ENCODE data around the gene STS. TPM values are rescaled to one million over a fixed set of nuclear protein-coding genes. Genes with fewer than 3 reads are reported as not detected.
"Not testable (repeated sequence)": the region's sequence is repeated elsewhere in the genome, so short reads cannot be mapped to it uniquely, and the experiment has no call there.

STS gene
- total RNA-seq, 1 donor from 2014 or later = 1.6 TPM

DNA sequence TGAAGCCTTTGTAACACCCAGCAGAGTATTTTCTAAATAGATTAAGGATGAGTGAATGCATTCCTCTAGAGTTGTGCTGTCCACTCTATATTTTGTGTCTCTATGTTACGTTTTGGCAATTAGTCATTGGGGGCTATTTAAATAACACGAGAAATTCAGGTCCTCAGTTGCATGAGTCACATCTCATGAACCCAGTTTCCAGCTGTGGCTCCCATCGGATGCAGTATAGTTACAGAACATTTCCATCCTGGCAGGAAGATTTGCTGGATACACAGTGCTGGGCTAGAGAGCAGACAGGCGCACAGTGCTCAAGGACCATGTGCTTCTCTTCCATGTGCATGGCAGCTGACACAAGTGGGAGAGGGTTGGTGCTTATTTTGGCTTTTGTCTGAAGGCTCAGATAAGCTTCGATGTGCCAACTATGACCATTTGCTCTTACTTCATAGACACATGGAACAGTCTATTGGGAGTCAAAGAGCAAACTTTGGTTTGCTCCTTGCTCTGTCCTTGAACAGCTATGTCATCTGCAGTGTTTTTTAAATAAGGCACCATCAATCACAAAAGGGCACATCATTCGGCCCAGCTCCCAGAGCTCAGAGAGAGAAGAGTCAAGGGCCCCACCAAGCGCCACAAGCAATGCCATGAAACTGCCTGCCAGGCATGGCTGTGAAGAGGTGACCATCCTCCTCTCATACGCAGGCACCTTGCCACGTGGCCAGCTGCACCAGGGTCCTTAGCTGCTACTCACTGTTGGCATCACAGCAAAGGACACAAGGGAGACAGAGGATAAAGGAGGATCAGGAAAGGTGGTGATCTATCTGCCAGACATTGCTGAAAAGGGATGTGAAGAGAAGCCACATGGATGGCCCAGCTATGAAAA is 8.1 kb upstream of the STS start:
- ATAC-seq = no peak

DNA sequence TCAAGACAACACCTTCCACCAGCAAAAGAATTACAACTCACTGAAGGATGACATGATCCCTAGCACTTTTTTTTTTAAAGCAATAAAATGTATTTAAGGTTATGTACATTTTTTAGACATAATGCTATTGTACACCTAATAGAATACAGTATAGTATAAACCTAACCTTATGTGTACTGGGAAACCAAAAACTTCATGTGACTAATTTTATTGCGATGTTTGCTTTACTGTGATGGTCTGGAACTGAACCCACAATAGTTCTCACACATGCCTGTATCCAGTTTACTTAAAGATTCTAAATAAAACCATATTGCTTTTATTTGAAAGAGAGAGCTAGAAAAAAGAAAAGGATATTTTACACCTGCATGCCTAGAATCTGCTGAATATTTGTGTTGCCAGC is 4.4 kb upstream of the STS start:
- ATAC-seq = no peak

DNA sequence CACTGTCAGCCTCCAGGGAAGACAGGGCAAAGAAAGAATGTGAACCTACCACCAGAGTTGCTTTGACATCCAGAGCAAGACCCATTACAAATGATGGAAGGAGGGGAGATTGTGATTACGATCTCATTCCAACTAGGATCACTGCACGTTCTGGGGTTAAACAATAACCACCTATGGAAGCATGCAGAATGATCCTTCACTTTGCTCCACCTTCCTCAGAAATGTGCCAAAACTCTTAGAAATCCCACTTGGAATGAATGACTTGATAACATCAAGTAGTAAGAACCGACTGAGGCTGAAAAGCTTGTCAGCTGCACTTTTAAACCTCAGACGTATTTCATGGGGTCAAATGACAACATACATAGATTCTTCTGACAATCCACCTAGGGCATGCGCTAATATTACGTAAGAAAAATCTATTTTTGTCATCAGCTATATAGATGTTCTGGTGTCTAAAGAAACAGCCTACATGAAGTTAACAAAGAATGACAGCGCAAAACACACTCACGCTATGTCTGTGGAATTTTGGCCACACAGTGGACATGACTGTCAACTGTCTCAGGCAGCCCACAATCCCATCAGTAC is 3.5 kb upstream of the STS start:
- ATAC-seq = no peak

DNA sequence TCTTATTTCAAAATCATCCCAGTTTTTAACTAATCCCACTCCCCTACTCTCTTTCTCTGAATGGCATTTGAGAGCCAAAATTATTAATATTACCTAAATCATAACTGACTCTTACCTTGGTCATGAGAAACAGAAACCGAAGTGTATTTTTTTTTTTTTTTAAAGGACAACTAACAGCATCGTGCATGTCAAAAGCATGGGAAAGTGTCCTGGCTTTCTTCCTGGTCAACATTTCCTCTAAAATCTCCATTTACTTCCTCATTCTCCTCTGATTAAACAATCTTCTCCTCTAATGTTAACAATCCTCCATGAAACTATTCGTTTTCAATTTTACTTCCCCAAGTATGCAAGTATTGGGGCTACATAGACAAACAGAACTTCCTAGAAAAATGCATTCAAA is 2.1 kb upstream of the STS start:
- ATAC-seq = no peak

DNA sequence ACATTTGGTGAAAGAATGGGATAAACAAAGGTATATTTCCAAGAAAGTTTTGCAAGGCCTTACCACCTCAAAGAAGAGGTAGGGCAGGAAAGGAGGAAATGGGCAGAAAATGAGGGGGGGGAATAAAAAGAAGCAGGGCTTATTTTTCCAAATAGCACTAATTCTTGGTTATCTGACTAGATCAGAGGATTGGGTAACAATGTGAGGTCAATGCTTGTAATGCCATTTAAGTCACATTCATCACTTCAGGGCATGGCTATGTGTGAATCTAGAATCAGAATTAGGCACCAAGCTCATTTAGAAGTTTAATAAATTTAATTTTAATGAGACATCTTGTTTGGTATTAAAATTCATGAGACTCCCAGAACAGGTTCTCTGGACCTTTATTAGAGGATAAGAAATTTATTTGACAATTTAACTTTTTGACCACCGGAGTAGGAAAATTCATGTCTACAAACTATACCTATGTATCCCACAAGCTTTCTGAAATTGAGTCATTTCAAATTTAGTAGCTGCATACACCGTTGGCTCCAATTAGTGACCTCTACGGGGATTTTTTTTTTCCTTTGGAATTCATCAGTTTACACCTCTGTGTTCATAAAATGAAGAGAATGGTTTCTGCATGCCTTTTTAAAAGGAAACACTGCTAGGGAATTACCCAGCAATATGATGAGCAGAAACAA is 1.4 kb upstream of the STS start:
- ATAC-seq = no peak

DNA sequence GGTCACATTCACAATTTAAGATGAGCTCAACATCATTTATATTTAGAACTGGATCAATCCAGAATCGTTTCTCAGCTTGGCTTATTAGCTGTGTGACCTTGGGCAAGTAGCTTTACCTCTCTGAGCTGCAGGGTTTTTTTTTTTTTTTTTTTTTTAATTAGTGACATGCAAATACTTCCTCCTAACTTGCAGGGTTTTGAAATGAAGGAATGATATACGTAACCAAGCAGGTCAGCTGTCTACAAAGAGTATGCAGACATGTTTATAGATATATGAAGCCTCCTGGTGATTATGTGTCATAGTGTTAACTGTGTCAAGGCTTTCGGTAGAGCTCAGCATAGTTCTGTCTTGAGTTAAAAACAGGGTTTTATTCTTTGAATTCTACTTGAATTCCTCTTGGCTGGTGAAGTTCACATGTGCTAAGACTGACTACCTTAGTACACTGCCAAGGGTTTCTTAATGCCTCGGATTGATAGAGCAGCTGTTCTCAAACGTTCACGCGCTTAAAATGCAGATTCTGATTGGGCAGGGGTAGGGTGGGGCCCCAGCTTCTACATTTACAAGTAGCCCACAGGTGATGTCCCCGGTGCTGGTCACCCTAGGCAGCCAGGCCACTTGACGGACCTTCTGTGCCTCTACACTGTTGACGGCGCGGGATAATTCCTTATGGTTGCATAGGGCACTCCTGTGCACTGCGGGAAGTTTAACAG is 654 bp upstream of the STS start:
- ATAC-seq = peak; percentile 17

DNA sequence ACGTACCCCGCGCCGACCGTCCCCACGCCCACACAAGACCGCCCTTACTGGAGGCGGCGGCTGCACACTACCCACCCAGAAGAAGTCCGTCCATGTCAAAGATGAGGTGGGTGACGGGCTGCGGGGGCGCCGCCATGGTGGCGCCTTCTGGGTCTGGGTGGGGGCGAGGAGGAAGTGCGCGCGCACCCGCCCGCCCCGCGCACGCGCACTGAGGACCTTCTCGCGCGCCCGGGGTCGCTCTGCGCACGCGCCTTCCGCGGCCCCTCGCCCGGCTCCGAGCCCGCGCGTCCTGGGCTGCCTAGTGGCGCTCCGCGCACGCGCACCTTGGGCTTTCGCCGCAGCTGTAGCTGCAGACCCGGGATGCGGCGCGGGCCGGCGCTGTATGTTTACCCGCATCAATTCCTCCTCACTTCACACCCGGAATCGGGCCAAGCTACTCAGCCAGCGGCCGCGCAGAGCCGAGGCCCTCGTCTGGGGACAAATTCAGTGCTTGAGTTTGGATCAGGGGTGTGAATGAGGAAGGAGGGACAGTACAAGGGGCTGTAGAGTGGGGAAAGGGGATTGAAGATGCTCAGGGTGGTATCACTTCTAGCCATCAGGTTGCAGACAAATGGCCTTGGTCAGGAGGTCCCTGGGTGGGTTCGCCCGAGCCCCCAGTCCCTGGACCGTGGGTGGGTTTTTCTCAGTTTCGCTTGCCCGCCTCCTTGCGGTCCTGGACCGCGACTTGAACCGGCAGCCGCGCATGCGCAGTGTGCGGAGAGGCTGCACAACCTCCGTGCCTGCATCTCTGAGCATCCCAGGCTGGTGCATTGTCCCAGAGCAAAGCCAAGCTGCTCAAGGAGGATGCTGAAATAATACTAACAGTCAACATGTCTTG is 704 bp downstream of the STS start, which contains the start of gene PUDP:
PUDP (minus strand) TSS at position 176 of the 877 bp plus-strand sequence; CDS start at position 136, 40 bp downstream.
- peak; percentile 94 for ATAC-seq

DNA sequence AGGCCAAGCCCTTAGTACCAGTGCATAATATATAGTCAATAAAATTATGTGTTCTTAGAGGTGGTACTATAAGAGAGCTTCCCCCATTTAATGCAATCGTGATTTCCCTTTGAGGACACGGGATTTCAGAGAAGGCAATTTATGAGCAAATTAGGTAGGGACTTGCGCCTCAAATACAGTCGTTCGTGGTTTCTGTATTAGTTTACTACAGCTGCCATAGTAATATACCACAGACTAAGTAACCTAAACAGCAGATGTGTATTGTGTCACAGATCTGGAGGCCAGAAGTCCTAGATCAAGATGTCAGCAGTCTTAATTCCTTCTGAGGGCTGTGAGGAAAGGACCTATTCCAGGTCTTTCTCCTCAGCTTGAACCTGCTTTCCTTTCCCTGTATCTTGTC is 1.9 kb downstream of the STS start:
- no peak for ATAC-seq

DNA sequence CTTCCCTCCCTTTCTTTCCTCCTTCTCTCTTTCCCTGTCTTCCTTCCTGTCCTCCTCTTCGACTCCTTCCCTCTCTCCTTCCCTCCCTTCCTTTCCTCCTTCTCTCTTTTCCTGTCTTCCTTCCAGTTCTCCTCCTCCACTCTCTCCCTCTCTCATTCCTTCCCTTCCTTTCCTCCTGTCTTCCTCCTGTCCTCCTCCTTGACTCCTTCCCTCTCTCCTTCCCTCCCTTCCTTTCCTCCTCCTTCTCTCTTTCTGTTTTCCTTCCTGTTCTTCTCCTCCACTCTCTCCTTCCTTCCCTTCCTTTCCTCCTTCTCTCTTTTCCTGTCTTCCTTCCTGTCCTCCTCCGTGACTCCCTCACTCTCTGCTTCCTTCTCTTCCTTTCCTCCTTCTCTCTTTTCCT is 5.7 kb downstream of the STS start:
- no peak for ATAC-seq

DNA sequence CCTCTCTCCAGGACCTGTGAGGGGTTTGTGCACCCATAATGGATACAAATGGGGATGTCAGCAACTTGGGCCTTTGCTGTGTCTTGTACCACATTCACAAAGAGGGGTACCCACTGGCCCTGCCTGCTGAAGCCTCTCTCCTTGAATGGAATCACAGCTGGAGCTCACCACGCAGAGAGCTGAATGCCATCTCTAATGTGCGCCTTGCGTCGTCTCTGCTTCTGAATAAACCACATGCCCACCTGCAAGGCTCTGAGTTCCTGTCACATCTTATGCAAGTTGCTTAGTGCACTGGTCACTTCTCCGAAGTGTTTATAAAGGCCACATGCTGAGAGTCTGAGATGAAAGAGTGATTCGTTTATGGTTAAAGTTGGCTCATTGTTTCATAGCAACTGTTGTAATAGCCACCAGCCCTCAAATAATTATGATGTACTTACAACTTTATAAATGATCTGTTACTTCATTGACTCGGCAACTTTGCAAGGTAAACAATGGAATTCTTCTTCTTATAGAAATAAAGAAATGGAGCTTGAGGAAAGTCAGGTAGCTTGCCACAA is 6.6 kb downstream of the STS start:
- ATAC-seq = no peak

DNA sequence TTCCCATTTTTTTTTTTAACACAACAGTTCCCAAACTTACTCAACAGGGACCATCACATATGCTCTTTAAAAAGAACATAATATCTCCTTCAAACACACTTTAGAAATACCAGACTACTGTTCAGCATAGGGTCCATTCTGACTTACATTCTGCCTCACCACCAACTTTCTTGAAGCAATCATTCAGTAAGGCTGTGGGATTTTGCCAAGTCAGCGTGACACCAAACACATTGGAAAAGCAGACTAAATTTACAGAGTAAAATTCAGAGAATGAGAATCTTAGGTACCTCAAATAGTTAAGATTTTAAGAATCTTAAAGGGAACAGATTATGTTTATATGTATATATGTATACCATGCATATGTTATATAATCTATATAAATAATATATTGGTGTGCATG is 7.7 kb downstream of the STS start:
- no peak for ATAC-seq

DNA sequence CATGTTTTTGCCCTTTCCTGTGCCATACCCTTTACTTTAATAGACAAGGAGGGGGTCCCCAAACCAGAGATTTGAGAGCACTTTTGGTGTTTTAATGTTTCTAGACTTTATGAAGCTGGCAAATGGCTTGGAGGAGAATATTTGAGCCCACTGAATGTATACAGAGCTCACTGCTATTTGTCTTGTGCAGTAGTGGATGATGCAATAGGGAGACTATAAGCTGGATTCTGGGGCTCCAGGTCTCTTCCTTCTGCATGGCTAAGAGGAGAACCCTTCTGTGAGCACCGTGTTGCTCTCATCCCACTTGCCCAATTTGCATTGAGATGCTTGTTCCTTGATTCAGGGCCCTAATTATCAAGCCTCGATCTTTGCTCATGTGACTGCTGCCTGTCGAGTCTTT is 9.4 kb downstream of the STS start:
- no peak for ATAC-seq

DNA sequence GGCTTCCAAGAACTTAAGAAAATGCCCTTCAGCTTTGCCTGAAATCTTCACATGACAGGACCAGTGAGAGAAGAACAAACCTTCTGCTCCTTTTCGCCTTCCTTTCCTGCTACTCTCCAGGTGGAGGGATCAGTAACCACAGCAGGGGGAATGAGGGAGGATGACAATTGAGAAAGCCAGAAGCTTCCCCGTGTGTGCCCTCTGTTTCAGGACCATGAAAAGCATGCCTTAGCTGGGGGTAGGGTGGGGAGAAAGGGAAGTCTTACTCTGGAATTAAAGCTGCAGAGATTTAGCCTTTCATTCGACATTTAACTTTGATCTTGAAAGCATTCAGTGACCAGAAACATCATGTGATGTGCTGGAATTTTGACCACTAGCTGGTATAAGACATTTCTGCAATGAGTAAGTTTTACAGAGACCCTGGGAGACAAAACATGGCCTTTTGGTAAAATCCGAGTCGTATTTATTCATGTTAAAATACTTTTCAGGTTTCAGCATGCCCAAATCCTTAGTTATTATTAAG is 11.0 kb downstream of the STS start:
- no peak for ATAC-seq

DNA sequence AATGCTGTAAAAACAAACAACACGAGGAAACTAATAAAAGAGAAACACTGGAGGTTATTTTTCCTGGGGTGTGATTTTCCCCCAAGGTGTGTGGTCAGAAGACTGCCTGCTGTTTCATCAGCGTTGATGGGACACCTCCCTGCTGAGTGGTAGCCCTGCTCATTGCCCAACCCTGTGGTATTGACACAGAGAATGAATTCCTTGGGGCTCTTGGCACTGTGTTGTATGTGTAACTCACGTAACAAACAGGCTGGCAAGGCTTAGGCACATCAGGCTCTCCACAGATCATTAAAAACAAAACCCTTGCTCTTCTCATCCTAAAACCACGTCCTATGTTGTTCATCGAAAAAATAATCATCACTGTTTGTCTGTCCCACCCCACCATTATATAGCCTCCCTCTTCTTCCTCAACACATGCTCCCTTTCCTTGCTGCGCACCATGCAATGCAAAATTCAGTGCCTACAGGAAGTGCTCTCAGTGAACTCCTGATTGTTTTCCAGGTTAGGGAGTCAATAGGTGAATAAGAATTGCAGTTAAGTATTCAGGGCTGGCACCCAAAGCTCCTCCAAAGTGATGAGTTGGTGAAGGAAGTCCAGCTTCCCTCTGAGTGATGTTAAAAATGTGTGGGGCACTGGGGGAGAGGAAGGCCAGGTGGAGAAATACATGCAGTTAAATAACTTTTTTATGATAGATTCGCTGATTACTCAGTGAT is 11.8 kb downstream of the STS start:
- peak; percentile 98 for ATAC-seq

DNA sequence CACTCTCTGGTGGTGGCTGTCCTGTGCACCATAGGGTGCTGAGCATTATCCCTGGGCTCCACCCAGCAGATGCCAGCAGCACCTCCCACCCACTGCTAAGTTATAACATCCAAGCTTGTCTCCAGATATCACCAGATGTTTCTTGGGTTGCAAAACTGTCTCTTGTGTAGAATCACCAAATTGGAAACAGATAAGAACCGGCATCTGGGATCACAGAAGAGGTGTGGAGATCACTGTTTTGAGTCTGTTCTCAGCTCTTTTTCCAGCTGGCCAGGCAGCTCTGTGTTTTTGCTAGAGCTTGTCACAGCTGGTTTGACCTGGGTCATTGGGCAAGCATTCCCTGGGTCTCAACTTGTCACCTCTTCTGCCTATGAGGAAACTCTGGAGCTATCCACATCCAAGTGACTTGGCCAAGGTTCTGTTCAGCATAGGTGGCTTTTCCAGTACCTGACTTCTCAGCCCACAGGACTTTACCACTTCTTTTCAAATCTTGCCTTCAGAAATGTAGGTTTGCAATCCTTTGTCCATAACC is 15.7 kb downstream of the STS start:
- no peak for ATAC-seq

DNA sequence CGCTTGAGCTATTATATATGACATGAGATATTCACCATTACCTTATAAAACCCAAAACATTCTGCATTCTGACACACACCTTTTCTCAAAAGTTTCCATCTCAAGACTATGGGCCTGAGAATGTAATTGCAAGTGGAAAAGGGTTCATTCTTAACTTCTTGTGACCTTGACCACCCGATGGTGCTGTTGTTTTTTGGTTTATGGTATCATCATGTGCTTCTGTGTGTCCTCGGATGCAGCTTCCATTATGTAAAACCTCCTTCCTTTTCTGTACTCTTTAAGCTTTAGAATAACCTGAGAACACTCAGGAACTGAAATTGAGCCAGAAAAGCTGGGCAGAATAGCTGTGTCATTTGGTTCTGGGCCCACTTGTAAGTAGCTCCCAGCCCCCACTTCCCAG is 16.7 kb downstream of the STS start:
- no peak for ATAC-seq

DNA sequence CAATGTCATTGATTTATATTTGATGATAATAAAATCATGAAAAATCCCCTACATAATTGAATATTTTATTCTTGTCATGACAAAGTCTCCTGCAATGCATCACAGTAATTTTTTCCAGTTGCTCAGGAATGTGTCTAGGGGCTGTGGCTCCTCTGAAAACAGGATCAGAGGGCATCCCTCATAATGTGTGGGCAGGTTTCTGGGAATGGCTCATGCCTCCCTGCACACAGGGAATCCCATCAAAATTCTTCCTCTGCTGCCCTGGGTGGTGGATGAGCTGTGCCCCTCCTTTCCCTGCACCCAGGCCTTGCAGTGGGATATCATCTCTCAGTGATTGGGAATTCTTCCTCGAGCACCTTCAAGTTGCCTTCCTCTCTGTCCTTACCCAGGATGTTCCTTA is 20.9 kb downstream of the STS start:
- no peak for ATAC-seq

DNA sequence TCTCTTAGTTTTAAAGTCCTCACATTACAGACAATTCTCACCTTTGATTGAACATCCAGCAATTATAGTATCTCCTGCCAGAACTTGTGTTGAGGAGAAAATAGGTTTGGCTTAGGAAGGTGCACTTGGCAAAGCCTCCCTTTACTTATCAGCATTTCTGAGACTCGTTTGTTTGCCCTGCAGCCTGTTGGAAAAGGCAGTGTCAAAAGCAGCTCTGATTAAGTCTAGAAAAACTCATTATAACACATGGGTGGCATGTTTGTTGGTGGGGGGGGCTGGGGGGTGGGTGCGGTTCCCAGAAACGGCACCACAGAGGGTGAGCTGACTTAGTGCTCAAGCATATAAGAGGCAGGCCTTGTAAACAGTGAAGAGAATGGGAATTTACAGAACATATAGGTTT is 22.1 kb downstream of the STS start:
- no peak for ATAC-seq

DNA sequence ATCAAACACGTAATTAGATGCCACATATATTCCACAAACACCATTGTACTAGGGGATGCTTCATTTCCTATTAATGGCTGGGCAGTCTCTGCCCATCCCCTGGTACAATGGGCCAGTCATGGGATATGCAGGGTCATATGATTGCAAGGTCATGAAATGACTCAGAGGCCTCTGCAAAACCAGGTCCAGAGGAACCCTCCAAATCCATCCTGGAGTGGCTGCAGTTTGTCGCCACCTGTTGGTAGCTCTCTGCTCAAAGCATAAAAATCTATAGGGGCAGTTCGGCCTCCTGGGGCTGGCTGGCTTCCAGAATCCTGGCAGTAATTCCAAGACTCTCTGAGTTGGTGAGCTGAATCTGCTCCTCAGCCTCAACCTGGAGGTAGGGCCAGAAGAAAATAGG is 23.4 kb downstream of the STS start:
- ATAC-seq = peak; percentile 60

DNA sequence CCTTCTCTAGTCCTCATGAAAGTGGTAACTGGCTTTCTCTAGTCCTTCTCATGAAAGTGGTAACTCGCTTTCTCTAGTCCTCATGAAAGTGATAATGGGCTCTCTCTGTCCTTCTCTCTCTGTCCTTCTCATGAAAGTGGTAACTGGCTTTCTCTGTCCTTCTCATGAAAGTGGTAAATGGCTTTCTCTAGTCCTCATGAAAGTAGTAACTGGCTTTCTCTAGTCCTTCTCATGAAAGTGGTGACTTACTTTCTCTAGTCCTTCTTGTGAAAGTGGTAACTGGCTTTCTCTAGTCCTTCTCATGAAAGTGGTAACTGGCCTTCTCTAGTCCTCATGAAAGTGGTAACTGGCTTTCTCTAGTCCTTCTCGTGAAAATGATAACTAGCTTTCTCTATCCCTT is 31.3 kb downstream of the STS start:
- ATAC-seq = not testable (repeated sequence)

All from esophagus mucosa (tissue), 1 donor.